HG03097 (cell line): ENCODE data around the gene CCDC77.

Source experiments
- ATAC-seq: cut with Tn5 transposase; IDR thresholded peaks from one replicate; pipeline ENCODE4 v1.9.1; 2021; ENCODE audit not compliant: unreplicated experiment, low FRiP score

CCDC77 gene

DNA sequence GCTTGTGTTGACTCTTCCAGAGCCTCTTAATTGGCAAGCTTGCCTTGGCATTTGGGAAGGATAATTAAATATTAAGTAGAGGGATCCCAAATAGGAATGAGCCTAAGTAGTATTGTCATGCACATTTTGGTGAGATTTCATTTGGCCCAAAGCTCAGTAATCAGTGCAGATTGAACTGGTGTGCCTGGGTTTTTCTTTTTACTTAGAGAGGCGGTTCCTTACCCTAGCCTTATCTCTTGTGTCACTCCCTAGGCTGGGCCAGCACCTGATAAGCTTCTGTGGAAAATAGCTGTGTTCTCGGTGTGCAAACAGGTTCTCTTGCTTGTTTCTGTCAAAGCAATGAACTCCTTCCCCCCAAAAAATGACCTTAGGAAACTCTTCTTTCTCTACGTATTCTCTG is 49.0 kb downstream of the CCDC77 start:
- no peak for ATAC-seq

DNA sequence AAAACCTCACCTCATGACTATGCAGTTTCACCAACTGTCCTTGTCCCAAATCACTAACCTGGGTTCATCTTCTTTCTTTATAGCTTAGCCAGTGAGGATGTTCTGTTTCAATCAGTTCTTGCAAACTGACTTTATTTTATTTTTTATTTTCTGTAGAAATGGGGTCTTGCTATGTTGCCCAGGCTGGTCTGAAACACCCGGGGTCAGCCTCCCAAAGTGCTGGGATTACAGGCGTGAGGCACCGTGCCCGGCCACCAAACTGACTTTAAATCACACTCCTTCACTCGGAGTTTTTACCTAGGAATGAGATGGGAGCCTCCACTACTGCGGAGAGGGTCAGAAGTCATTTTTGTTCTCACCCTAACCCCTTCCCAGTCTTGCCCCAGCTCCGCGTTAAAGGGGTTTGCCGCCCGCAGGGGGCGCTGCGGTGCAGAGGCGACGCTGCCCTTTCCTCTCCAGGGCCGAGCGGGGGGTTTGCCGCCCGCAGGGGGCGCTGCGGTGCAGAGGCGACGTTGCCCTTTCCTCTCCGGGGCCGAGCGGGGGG is 51.3 kb downstream of the CCDC77 start:
- ATAC-seq, result no peak

DNA sequence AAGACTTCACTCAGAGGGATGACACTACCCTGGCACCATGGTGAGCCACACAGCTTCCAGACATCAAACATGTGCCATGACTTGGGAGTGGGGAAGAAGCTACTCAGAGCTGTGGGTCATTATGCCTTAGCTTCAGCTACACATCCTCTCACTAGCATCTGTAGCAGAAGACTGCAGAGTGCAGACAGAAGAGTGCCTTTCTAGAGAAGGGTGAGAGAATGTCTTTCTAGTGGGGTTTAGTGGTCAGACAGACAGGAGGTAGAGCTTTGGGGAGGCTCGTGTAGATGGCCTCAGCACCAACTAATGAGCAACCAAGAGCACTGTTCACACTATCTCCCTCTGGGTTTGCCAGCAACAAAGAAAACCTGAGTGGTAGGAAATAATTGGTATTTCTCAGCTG is 53.4 kb downstream of the CCDC77 start:
- no peak for ATAC-seq

DNA sequence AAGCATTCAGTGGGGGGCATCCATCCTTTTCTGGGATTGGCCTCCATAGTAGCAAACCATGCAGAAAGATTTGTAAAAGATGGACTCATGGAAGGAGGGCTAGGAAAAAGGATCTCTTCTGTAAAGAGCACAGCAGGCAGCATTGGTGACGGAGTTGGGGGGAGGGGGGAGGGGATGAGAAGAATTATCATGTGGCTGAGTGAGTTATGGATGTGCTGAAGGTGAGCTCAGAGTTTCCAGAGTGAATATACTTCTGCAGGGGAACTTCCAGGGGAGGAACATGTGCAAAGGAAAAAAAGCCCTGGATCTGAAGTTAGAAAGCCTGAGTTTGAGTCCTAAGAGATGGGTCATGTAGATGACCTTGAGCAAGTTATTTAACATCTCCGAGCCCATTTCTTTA is 54.4 kb downstream of the CCDC77 start:
- no peak for ATAC-seq

DNA sequence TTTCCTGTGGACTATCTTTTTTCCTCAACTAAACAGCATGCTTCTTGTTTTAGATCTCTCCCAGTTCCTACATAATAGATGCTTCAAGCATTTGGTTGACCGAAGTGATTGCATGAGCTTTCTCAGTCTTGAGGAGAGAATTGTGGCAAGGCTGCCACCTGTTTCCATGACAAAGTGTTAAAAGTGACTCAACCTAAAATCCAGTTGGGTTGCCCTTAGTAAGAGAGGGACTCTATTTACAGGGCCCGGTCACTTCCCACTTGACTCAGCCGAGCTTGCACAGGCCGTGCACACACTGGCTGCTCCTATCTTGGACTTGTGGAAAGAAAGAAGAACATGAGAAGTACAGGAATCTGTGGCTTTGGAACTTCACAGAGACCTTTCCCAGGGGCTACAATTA is 56.2 kb downstream of the CCDC77 start:
- ATAC-seq, result no peak

DNA sequence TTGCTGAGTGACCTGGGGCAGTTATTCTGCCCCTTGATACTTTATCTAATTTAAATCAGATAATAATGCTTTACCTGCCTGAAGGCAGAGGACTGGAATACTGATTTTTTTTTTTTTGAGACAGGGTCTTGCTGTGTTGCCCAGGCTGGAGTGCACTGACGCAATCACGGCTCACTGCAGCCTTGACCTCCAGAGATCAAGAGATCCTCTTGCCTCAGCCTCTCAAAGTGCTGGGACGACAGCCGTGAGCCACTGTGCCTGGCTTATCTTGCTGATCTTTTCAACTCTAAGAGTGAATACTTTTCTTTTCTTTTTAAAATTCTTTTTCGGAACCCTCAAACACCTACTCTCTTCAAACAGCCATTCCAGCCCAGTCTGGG is 57.6 kb downstream of the CCDC77 start:
- no peak for ATAC-seq

DNA sequence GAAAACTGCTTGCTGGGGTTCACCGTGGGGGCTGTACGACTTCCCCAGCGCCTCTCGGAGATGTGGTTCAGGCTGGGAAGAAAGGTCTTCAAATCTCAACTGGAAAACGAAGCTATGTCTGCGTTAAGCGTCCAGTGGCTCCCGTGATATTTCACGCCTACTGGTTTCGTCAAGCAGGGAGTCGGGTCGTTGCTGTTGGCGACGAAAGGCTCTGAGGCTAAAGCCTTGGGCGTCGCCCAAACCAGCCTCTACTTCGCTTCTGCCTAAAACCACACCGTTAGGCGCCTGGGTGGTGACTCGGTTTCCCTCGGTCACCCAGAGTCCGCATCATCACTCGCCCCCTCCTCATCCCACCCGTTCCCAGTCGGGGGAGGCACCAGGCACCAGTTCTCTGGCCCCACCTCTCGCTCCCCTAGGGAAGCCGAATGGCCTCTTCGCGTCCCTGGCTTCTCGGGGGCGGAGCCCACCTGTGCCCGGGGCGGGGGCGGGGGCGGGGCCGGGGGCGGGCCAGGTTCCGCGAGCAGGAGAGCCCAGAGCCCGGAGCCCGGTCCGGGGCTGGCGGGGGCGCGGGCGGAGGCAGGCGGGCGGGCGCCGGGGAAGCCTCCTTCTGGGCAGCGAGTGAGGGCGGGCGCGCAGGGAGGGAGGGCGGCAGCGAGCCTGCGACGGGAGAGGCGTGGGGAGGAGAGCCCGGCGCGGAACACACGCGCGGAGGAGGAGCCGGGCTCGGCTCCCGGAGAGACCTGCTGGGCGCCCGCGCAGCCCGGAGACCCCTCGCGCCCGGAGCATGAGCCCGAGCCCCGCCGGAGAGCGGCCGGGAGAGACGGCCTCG is 58.2 kb downstream of the CCDC77 start, which contains the start of gene B4GALNT3:
Gene B4GALNT3 (plus strand): TSS at position 510 of the 829 bp plus-strand sequence. CDS start 438 bp downstream, outside the sequence.
- ATAC-seq, result no peak

DNA sequence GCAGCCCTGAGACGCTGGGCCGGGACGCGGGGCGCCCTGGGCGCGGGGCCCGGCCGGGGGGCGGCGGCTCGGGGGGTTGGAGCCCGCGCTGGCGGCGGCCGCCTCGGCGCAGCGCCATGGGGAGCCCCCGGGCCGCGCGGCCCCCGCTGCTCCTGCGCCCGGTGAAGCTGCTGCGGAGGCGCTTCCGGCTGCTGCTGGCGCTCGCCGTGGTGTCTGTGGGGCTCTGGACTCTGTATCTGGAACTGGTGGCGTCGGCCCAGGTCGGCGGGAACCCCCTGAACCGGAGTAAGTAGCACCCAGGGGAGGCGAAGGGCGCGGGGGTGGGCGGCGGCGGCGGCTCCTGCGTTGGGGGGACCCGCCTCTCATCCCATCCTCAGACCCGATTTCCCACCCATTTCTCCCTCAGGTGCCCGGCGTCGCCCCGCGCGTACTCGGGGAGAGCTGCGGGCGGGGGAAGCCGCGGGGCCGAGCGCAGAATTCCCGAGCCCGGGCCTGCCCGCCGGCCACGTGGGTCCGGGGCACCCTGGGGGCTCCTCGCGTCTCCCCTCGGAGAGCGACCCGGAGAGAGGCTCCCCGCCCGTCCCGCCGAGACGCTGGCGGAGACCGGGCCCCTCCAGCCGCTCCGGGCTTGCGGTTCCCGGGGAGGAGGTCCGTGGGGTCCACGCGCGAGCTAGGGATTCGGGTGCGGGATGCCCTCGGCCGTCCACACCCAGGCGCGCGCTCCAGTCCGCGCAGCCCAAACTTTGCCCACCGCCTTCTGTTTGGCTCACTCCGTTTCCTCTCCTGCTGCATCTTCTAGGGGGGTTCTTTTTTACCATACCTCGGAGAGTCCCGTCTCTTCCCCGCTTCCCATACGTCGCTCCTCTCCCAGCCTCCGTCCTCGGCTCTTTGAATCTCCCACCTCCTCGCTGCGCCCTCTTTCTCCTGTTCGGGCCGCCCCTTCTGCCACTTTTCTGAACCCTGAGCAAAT is 59.1 kb downstream of the CCDC77 start:
- no peak for ATAC-seq

DNA sequence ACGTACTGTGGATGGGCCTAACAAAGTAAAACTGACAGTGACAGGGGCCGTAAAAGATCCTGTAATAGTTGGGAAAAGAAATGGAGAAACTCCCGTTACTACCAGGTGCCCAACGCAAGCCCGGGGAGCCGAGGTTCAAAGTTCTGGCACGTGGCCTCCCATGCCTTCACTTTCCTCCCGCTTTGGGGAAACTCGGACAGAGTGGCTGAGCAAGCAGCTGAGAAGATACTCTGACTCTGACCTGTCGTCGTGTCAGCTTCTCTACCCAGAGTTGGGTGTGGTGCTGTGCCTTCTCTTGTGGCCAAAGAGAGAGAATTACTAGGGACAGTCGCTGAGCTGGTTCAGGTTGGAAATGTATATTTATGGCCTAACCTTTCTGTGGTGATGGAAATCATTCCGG is 60.0 kb downstream of the CCDC77 start:
- ATAC-seq, result no peak

DNA sequence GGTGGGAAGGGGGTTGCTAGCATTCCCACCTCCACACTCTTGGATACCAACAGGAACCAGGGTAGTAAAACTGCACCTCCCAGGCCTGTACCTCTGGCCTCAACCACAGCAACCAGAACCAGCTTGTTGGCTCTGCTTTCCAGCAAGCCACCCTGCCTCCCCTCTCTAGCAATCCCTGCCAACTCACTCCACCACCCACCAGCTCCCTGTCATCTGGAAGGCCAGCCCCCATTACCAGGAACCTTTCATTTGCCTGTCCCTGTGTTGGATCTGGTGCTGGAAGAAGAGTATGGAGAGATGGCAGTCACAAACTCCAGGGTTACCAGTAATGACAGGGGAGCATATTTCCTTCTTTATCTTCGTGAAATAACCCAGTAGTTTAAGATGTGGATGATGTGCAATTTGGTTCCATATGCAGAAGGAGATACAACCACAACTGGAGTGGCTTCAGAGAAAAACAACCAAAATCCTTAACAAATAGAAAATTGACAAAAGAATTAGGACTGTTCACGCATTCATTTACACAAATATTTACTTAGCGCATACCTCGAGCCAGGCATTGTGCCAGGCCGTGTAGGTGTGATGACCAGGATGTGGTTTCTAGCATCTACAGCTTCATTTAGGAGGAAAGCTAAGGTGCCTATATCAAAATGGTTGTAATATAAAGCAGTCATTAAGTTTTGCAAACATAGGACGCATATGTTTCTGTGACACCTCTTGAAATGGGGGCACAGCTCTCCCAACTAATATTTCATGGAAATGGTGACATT is 61.7 kb downstream of the CCDC77 start:
- ATAC-seq, result no peak

DNA sequence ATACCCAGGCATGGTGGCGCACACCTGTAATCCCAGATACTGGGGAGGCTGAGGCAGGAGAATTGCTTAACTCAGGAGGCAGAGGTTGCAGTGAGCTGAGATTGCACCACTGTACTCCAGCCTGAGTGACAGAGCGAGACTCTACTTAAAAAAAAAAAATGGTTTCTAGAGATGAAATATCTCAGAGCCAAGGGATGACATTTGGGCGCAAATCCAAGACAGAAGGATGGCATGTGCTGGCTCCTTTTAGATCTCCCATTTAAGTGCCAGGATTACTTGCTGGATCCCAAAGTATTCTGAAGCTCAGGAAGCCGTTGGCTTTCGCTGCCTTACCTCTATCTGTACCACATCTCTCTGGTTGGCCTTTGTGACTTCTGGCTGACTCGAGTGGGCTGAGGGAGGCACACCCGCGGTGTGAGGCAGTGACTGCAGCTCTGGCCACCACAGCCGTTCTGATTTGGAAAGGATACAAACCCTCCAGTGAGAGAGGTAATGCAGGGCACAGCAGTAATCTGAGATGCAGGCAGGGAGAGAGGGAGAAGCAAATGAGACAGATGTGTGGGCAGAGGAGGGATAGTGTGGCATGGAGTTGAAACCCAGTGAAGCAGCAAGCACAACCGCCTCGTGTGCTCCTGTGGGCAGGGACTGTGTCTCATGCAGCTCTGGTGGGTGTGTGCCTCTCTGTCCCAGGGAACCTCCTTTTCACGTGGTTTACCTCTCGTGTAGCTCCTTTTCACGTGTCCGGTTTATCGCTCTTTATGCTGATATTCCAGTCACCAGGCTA is 63.2 kb downstream of the CCDC77 start:
- no peak for ATAC-seq

DNA sequence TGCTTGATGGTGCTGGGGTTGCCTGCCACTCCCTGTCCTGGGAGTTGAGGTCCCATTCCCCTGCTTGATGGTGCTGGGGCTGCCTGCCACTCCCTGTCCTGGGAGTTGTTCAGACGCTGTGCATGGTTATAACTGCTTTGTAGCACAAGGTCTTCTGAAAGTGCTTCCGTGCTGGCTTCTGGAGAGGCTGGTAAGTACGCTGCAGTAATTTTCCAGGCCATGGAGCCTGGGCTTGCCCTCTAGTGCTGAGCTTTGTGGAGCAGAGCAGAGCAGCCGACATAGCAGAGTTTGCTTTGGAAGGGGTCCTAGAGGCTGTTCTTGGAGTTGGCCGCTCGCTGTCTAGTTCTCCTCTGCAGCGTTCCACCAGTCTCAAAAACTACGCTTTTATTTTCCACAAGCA is 64.6 kb downstream of the CCDC77 start:
- no peak for ATAC-seq

DNA sequence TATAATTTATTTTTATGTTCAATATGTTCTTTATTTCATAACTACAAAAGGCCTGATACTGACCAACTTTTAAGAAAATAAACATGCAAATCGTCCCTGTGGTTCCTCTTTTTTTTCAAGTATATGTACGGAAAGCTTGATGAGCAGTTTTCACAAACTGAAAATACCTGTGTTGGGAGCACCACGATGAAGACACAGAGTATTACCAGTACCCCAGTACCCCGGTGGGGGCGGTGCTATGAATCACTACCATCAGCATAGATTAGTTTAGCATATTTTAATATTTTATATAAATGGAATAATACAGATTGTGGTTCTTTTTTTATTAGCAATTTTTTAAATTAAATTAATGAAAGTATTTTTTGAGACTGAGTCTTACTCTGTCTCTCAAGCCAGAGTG is 65.3 kb downstream of the CCDC77 start:
- no peak for ATAC-seq

DNA sequence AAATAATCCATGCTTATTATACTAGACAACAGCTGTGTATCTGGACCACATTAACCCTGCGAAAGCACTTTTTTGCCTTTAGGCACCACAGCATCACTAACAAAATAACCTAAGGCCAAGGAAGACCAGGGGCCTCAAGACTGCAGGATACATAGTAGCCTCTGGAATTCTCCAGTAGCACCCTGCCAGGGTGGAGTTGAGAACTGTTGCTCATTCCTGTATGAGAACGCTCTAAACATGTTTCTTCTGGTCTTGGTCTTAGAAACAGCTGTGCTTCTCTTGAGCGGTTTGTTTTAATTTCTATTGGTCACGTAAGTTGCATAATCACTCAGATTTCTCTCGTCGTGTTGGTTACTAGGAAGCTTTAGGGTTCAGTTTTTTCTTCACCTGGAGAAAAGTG is 66.1 kb downstream of the CCDC77 start:
- ATAC-seq, result no peak

DNA sequence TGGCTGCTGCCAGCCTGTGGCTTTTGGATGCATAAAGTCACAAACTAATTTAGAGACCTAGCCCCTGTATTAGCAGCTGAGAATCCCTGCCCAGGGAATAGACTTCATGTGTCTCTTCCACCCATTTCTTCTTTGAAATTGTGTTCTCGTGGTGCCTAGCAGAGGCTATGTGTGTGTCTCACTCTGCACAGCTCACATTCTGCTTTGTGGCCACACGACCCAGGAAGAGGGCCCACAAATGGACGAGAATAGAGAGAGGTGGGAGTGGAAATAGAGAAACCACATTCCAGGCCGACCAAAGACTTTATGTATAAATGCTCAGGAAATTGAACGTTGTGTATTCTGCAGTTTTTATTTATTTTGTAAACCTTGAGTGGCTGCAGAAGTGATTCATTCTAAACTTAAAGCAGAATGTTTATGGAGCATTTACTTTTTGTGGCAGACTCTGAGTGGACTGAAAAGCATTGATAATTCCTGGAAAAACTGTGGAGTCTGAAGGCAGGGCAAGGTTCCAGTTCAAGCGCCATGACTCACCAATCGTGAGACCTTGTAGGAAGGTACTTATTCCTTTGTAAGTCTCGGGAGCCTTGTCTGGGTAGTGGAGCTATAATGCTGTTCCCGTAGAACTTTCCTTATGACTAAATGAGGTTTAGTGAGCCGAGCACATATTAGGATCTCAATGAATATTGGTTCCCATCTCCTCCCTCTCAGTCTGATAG is 67.4 kb downstream of the CCDC77 start:
- no peak for ATAC-seq

DNA sequence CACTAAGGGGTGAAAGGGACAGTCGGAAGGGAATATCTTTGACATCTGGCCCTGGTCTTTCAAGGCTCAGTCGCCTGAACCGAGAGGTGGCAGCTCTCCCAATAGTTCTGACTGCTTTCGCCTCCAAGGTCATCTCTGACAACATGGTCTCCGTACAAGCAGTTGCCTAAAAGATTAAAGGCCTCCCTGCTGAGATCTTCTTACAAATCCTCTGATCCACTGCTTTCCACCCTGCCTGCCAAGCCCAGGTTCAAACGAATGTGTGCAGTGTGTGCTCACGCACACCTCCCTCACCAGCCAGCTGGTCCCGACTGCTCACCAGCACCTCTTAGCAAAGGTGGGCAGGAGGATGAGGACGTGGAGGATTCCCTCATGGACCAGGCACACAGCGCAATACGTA is 68.7 kb downstream of the CCDC77 start:
- ATAC-seq, result no peak

DNA sequence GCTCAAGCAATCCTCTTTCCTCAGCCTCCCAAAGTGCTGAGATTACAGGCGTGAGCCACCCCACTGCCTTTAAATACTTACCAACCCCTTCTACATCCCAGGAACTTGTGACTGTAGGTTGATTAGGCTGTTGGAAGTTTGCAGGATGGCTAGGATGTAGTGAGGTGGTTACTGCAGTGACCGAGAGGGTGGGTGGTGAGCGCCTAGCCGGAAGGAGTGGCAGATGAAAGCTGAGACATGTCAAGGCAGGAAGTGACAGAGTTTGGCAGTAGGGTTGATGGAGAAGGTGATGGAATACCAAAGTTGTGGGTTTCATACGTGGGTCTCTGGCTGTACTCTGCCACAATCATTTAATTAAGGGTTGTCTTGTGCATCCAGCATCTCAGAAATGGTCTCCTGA is 71.8 kb downstream of the CCDC77 start:
- ATAC-seq, result no peak

DNA sequence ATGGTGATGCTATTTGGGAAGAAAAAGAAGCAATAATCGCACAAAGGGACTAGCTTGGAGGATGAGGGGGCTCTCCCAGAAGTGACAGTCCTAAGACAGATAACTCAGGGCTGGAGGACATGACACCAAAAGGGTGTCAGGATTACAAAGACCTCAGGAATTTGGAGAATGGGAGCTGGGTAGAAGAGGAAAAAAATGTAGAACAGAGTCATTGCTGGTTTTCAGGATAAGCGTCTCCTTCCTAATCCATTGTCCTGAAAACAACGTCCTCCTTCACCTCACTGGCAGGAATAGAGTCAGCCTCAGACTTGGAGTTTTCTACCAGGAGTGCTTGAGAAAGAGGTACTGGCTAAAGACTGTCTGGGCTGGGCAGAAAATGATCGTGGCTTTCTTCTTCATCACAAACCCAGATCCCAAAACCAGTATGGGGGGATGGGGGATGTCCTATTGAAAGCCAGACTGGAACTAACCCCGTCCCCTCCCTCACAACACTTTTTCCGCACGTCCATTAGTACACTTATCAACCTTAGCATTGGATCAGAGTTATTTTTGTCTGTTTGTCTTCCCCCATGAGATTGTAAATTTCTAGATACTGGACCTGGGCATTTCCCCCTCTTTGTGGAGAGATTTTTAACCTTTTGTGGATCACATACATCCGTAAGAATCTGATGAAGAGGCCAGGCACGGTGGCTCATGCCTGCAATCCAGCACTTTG is 72.6 kb downstream of the CCDC77 start:
- no peak for ATAC-seq

DNA sequence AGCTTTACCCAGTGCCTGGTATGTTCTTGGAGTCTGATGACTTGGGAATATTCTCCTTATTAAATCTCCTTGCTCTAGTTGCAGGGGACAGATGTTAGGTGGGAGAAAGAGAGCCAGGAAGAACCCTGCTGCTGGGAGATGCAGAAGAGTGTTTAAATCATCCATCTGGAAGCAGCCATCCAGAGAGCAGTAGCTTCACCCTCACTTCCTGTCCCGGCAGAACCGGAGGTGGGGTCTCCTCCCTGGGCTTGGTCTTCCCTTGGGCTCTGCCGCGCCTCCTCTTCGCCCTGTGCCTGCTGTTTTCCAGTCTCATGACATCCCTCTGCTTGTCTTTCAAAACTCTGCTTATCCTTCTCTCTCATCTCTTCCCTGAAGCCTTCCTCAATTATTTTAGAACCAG is 73.8 kb downstream of the CCDC77 start:
- ATAC-seq, result no peak
